ENCODE results near the gene PTPRN2. TPM values are rescaled to one million over a fixed set of nuclear protein-coding genes. Genes with fewer than 3 reads are reported as not detected.

PTPRN2 gene
- total and polyA plus RNA-seq, 2 of the 13 experiments (the other 11 are each of a cell fraction or from before 2014, with no cell fraction given): 2.5 to 24.2 TPM

DNA sequence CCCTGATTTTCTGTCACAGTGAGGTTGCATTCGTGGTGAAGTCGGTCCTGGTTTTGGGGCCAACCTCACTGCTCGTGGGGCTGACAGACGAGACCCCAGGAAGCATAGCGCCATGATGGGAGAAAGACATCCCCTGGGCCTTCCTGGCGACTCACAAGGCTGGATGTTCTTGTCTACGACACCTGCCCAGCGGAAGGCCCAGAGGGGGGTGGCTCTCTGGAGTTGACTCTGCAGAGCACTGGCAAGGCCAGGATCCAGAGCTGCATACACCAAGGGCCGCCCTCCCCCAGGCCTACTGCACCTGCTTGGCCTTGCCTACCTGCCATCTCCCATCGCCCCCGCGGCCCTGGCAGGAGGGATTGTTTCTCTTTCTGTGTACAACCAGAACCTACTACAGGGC, 608.9 kb downstream of the PTPRN2 start:
- 63% methylated on average over 9 of the region's 12 CpGs for WGBS (ENCODE audit: low lambda C conversion rate)
- POLR2A ChIA-PET: no interaction called here
- Histone ChIP-seq H3K9ac (ENCODE audit: insufficient read depth, low read depth, low read length) (no peak overlapping the region), H3K79me2 (ENCODE audit: insufficient read depth, low read length) (no peaks in the 10 kb centered on the region), H3K36me3 (replicated peaks in 1 of 2; ENCODE audit: control insufficient read depth in 1 of 2, insufficient read depth in 2 of 2, low read length in 2 of 2) (no peaks in the 10 kb centered on the region), H3K4me3 (replicated peaks in 1 of 3; ENCODE audit: insufficient read depth in 1 of 3, low read depth in 2 of 3, low read length in 3 of 3) (no peak overlapping the region), H3K27ac (ENCODE audit: extremely low read length, insufficient read depth, low read length) (no peak overlapping the region), H2AFZ (ENCODE audit: low read length) (no peak overlapping the region), H3K4me2 (ENCODE audit: low read depth, low read length) (no peak overlapping the region), H3K27me3 (ENCODE audit: control insufficient read depth in 1 of 2, insufficient read depth in 2 of 2, low read length in 2 of 2) (no peaks in the 10 kb centered on the region; a peak in 1 of 5 replicates), H3K4me1 (ENCODE audit: insufficient read depth, low read length) (no peaks in the 10 kb centered on the region), H4K20me1 (ENCODE audit: insufficient read depth, low read length) (peaks cover 10% of the 10 kb centered on the region; the same call in 1 of the 2 replicates), H3K9me3 (ENCODE audit: low read length) (no peaks in the 10 kb centered on the region)
- intact Hi-C loops (cut with micrococcal nuclease; ENCODE audit: unreplicated experiment): no loop called here
- TF ChIP-seq ZBTB14 (CRISPR knock-in tag; IDR thresholded peaks at IDR 0.05) (no peak), ZNF839 (CRISPR knock-in tag; IDR thresholded peaks at IDR 0.05; ENCODE audit: borderline replicate concordance) (no peak), HNF1A (IDR thresholded peaks at IDR 0.05; ENCODE audit: low read depth) (no peak), HNF1A (CRISPR knock-in tag; IDR thresholded peaks at IDR 0.05; ENCODE audit: borderline replicate concordance) (no peak), SP2 (CRISPR knock-in tag; IDR thresholded peaks at IDR 0.05) (no peak), RBAK (CRISPR knock-in tag; IDR thresholded peaks at IDR 0.05) (no peak)
- in situ Hi-C loops (cut with HindIII; ENCODE audit: extremely low pct_ligation_motif_present, low pct_unique_long_range_greater_than_20kb): no loop called here
- ATAC-seq (no peak), DNase-seq (ENCODE audit: low spot score) (no peak), FAIRE-seq (no peak)
- CTCF ChIA-PET (ENCODE audit: low intra/inter-chr PET ratio, low total read pairs): no interaction called here
- BruUV-seq (replicated peaks): no TSS peak
